HUDEP-2 (cell line): ENCODE results near the gene PTPRN2.

Source experiments
- DNase-seq, 76 experiments: peaks; one replicate each; lab custom pipeline; 2025; ENCODE audit not compliant: unreplicated experiment in 76 of 76; lab: John Stamatoyannopoulos, UW

PTPRN2 gene

DNA sequence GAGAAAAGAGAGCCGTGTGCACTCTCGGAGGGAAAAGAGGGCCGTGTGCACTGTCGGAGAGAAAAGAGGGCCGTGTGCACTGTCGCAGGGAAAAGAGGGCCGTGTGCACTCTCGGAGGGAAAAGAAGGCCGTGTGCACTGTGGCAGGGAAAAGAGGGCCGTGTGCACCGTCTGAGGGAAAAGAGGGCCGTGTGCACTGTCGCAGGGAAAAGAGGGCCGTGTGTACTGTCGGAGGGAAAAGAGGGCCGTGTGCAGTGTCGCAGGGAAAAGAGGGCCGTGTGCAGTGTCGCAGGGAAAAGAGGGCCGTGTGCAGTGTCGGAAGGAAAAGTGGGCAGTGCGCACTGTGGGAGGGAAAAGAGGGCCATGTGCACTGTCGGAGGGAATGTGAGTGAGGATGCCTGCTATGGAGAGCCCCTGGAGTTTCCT, 1062.1 kb downstream of the PTPRN2 start:
- peak in 3 of 76 experiments; percentile 4 to 20 (median 19) for DNase-seq

DNA sequence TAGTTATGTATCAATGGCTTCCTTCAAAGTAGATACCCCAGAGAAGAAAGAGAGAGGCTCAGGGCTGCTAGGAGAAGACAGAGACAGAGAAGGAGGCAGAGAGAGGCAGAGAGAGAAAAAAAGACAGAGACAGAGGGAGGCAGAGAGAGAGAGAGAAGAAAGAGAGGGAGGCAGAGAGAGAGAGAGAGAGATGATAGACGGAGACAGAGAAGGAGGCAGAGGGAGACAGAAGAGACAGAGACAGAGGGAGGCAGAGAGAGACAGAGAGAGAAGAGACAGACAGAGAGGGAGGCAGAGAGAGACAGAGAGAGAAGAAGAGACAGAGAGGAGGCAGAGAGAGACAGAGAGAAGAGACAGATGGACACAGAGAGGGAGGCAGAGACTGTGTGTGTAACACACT, 1062.9 kb downstream of the PTPRN2 start:
- no peak for DNase-seq

GRCh38 chr7:157523766-157524421, 1063.7 kb downstream of the PTPRN2 start:
- no peak for DNase-seq

DNA sequence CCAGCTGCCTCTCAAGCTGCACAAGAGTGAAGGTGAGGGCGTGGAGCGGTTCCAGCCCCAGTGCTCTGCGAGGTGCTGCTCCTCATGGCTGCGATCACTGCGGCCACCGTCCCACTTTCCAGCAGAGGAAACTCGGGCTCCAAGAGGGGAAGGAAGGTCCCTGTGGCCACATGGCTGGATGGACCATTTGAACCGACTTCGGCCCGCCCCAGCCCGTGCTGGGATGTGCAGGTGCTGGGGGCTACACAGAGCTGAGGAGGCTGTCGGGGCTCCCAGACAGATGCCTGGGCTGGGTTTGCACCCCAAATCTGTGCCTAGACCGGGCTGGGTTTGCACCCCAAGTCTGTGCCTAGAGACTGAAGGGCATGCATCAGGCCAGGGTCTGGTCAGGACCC, 1064.3 kb downstream of the PTPRN2 start:
- DNase-seq: no peak

DNA sequence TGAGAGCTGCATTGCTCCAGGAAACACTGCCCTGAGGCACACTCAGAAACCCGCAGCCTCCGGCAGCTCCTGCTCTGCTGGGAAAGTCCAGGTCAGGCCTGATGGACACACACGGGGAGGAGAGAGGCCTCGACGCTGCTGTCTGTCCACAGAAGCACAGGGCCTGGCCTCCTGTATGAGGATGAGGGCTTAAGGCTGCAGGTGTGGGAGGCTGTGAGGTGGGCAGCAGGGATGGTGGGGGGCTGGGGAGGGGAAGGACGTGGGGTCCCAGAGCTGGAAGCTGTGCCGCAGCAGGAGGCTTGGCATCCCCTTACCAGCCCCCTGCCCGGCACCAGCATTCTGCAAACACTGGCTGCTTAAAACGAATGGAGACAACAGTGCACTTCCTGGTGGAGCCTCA, 1064.7 kb downstream of the PTPRN2 start:
- DNase-seq: no peak

DNA sequence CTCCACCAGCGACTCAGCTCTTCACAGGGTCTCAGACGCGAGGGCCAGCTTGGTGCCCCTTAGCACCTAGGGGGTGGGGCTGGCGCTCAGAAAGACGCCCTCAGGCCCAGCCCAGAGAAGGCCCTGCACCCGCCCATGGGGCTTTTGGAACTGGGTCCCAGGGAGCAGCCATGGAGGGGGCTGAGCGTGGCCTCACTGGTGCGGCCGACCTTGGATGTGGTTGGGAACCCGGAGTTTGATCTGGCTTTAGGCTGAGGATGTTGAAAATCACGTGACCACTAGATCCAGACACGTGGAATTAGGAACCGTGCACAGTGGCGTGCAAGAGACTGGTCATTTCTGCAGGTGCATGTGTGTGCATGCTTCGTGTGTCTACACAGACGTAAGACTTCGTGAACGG, 1065.4 kb downstream of the PTPRN2 start:
- no peak for DNase-seq

GRCh38 chr7:157521752-157522151, 1065.9 kb downstream of the PTPRN2 start:
- no peak for DNase-seq

- DNase-seq: no peak
Measured at GRCh38 chr7:157521061-157521731, 1066.4 kb downstream of the PTPRN2 start.

- DNase-seq: no peak
Measured at GRCh38 chr7:157520249-157520648, 1067.4 kb downstream of the PTPRN2 start.

DNA sequence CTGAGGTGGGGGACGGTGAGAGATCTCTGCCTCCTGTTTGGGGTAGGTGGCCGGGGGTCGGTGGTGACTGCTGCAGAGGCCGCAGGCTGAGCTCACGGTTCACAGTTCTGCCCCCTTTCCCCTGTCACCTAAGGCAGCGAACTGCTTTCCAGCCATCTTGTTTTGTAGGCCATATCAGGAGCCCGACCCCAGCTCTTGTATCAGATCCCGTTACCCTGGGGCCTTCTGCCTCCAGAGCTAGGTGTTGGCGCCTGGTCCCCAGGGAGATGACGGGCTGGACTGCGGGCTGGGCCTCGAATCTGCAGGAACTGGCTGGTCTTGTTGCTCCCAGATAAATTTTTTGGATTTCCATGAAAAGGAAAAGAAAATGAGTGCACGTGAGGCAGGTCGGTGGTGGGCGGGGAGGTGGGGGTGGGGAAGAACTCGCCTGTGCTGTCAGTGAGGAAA, 1067.8 kb downstream of the PTPRN2 start:
- no peak for DNase-seq

GRCh38 chr7:157519246-157519645, 1068.4 kb downstream of the PTPRN2 start:
- DNase-seq: no peak

GRCh38 chr7:157518514-157519175, 1069.0 kb downstream of the PTPRN2 start:
- DNase-seq: no peak

DNA sequence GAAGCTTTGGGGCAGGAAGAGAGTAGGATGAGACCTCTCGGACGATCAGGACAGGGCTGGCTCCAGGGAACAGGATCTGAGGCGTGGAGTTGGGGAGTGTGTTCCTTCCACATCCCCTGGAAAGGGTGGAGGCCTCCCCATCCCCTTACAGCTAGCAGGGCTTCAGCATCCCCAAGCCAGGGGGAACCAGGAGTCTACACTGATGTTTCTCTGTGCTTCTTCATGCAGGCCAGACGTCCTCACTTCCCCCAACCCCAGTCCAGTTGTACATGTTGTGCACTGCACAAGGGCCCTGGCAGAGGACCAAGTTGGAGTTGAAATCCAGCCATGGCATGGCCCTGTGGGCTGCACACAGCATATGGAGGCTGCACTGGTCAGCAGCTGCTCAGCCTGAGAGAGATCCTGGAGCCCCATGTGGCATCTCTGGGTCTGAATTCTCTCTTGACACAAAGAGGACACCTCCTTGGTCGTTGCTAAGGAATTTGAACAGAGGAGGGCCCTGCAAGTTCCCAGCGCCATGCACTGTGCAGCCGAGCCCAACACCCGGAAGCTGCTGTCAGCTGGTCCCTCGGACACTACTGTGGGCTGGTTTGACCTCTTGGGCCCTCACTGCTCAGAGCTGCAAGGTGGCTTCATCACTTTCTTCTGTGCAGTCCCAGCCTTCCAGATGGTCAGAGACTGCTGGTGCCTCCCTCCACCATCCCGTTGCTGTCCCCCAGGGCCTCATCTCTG, 1069.7 kb downstream of the PTPRN2 start:
- no peak for DNase-seq

DNA sequence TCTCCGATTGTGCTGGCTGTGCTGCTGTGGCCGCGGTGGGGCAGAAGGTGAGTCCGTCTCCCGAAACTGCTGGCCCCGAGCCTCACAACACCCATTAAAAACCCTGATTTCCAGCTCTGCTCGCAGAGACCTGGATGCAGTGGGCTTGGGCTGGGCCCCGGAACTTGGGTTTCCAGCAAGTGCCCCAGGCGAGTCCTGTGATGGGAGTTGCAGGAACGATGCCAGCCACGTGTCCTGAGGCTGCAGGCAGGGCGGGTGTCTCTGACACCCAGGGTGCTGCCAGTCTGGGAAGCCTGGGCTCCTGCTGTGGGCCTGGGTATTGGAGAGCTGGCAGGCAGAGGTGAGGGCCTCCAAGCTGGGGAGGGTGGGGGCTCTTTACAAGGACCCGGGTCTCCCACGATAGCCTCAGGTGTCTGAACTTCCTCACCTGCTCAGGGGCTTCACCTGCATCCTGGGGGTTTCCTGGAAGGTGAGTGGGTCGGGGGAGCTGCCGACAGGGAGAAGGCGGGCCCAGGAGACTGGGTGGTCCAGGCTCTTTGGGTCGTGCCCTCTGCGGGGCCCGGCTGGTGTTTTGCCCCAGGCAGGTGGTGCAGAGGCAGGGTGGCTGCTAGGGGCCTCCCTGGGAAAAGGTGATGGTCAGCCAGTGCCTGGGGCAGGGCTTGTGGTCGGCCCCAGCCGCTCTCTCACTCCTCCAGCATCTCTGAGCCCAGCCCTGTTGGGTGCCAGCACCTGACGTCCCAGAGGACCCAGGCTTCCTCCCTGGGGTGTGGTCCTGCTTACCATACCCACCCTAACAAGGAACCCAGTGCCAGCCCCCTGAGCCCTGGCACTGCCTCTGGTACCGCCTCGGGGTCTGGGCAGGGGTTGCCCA, 1070.5 kb downstream of the PTPRN2 start:
- DNase-seq: no peak

DNA sequence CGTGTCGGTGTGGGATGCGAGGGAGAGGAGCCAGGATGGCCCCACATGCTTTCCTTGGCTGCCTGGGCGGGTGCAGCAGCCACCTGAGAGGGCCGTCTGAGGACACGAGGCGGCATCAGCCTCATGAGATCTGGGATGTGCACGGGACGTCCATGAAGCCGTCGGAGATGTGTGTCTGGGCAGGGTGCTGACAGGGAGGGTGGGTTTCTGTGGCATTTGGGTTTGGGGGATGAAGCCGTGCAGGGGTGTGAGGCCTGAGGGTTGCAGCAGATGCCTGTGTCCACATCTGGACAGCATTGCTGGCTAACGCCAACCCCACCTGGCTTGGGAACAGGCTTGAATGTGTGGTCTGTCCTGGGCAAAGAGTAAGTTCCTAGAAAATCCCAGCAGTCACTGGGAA, 1071.3 kb downstream of the PTPRN2 start:
- no peak for DNase-seq

GRCh38 chr7:157515342-157516041, 1072.1 kb downstream of the PTPRN2 start:
- DNase-seq: no peak

DNA sequence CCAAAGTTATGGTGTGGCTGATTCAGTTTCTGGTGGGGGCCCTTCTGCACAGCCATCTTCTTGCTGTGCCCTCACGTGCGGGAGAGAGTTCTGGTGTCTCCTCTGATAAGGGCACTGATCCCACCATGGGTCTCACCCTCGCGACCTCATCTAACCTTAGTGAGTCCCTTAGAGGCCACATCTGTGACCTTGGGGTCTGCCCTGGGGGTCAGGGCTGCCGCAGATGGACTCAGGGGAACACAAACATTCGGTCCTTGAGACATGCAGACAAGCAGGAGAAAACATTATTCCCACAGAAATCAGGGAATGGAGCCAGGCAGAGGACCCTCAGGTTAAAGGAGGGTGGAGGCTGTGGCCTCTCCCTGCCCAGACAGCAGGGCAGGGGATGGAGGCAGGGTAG, 1072.9 kb downstream of the PTPRN2 start:
- no peak for DNase-seq

DNA sequence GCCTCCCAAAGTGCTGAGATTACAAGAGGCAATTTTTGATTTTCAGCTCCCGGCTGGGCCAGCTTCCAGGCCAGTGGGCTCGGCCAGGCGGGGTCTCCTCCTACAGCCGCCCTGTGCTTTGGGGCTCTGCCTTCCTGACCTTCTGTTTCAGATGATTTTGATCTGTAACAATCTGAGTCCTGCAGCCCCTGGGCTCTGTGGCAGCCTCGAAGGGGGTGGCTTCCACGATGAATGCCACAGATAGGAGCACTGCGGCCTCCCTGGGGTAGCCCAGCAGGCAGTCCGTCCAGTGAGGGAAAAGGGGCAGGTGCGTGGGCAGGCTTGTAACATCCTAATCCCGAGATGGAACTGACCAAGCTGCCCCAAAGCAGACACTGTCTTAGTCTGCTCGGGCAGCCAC, 1073.3 kb downstream of the PTPRN2 start:
- DNase-seq: no peak

DNA sequence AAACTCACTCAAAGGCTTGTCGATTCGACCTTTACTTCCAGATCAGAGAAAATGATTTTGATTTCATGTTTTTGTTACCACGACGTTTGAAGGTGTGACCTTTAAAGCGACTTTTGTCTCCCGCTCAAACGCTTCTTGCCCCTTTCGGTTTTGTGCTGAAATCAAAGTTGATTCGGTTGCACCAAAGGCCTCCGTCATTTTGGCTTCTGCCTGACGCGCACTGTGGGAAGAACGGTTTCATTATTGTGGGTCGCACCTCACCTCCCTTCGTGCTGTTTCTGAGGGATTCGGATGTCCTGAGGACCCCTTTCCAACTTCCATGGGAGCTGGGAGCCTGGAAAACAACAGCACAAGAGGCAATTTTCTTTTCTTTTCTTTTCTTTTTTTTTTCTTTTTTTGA, 1073.9 kb downstream of the PTPRN2 start:
- no peak for DNase-seq

- DNase-seq: no peak
Measured at GRCh38 chr7:157513162-157513621, 1074.4 kb downstream of the PTPRN2 start.
